ENCODE measurements around the gene DEAF1. TPM values are rescaled to one million over a fixed set of nuclear protein-coding genes. Genes with fewer than 3 reads are reported as not detected.

The DEAF1 gene
- total RNA-seq, 4 donors from 2014 or later = 31.1 to 57.0 (median 39.6) TPM

DNA sequence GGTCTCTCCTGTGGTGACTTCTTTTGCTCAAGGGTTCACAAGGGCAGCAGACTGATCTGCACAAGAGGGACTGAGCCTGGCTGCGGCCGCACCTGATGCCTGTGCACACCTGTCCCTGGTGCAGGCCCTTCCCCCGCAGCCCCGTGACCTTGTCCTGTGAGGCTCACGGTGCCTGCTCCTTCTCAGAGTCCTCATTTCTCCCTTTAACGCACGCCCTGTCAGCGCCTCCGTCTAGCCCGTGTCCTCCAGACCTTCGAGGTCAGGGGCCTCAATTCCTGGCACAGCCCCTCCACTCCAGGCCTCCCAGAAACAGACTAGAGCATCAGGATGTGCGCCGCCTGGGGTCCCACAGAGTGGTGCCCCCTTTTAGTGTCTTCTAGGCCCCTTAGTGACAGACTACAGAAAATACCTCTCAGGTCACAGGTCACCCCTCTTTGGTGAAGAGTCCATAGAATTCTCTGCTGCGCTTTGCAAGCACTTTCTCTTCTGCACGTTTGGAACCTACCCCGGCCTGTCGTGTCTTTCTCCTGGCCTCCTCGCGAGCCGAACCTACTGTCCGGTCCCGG is 59.0 kb downstream of the DEAF1 start:
- TF ChIP-seq, protein P1, sequence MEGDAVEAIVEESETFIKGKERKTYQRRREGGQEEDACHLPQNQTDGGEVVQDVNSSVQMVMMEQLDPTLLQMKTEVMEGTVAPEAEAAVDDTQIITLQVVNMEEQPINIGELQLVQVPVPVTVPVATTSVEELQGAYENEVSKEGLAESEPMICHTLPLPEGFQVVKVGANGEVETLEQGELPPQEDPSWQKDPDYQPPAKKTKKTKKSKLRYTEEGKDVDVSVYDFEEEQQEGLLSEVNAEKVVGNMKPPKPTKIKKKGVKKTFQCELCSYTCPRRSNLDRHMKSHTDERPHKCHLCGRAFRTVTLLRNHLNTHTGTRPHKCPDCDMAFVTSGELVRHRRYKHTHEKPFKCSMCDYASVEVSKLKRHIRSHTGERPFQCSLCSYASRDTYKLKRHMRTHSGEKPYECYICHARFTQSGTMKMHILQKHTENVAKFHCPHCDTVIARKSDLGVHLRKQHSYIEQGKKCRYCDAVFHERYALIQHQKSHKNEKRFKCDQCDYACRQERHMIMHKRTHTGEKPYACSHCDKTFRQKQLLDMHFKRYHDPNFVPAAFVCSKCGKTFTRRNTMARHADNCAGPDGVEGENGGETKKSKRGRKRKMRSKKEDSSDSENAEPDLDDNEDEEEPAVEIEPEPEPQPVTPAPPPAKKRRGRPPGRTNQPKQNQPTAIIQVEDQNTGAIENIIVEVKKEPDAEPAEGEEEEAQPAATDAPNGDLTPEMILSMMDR (IDR thresholded peaks at IDR 0.05) = no peak
- TF ChIP-seq POLR2A (IDR thresholded peaks at IDR 0.05) = no peak
- WGBS, 2 donors = 75 to 77% methylated on average over 22 of the region's 22 CpGs
- no peak overlapping the region for H3K4me3 ChIP-seq (ENCODE audit: low read depth, poor library complexity, severe bottlenecking)
- intact Hi-C loops (cut with DNase I; ENCODE audit: low total_unique reads) = no loop called here
- no peak for DNase-seq (ENCODE audit: low spot score in 2 of 2)

DNA sequence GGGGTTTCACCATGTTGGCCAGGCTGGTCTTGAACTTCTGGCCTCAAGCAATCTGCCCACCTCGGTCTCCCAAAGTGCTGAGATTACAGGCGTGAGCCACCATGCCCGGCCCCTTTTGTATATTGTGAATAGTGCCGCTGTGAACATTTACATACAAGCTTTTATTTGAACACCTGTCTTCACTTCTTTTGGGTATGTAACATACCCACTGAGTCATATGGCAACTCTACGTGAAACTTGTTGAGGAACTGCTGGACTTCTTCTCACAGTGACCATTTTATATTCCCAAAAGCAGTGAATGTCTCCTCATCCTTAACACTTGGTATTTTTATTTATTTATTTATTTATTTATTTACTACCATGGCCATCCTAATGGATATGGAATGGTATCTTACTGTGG is 64.2 kb downstream of the DEAF1 start:
- intact Hi-C loops (cut with DNase I; ENCODE audit: low total_unique reads) = no loop called here
- TF ChIP-seq POLR2A (IDR thresholded peaks at IDR 0.05) = no peak
- TF ChIP-seq, protein P1 (IDR thresholded peaks at IDR 0.05) = no peak
- H3K4me3 ChIP-seq (ENCODE audit: low read depth, poor library complexity, severe bottlenecking) = no peak overlapping the region
- WGBS, 2 donors = 94 to 95% methylated on average over 5 of the region's 5 CpGs
- no peak for DNase-seq (ENCODE audit: low spot score in 2 of 2)

DNA sequence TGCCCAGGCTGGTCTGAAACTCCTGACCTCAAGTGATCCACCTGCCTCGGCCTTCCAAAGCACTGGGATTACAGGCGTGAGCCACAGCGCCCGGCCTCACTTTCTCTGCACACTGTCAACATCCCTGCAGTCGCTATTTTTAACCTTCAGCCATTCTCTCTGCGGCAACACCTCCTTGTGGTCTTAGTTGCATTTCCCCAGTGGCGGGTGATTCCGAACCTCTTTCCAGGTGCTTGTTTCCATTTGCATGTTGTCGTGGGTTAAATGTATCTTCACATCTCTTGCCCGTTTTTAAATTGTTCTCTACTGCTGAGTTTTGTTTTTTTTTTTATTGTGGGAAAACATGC is 65.8 kb downstream of the DEAF1 start:
- DNase-seq (ENCODE audit: low spot score in 2 of 2) = no peak
- WGBS, 2 donors = 68 to 73% methylated on average over 10 of the region's 10 CpGs

DNA sequence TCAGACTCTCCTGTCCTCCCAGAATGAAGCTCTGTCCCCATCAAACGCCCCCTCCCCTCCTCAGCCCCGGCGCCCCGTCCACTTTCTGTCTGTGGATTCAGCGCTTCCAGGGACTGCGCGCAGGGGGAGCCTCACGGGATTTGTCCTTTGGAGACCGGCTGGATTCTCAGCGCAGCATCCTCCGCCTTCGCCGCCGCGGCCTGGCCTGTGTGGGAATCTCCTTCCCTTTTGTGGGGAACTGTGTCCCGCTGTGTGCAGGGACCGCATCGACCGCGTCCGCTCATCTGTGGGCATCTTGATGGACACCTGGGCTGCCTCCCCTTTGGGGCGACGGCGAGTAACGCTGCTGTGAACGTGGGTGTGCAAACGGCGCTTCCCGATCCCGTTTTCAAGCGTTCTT is 67.0 kb downstream of the DEAF1 start:
- no peak for TF ChIP-seq POLR2A (IDR thresholded peaks at IDR 0.05)
- TF ChIP-seq, protein P1 (IDR thresholded peaks at IDR 0.05) = no peak
- H3K4me3 ChIP-seq (ENCODE audit: low read depth, poor library complexity, severe bottlenecking) = no peak overlapping the region
- no peak for DNase-seq (ENCODE audit: low spot score in 2 of 2)
- WGBS, 2 donors = 91 to 92% methylated on average over 31 of the region's 31 CpGs
- intact Hi-C loops (cut with DNase I; ENCODE audit: low total_unique reads) = no loop called here

More for the DNA sequence above, 65.8 kb downstream of the DEAF1 start:
- no peak overlapping the region for H3K4me3 ChIP-seq (ENCODE audit: low read depth, poor library complexity, severe bottlenecking)
- TF ChIP-seq POLR2A (IDR thresholded peaks at IDR 0.05) = no peak
- TF ChIP-seq, protein P1 (IDR thresholded peaks at IDR 0.05) = no peak
- intact Hi-C loops (cut with DNase I; ENCODE audit: low total_unique reads) = no loop called here

DNA sequence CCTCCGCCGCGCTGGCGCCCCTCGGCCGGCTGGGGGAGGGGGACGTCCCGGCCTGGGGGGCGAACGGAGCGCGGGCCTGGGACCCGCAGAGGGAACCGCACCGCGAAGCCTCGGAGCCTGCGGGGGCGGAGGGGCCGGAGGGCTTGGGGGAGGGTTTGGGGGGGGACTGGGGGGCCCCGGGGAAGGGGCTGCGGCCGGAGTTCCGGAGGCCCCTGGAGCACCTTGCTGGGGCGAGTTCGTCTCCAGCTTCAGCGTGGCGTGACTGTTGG is 67.8 kb downstream of the DEAF1 start:
- intact Hi-C loops (cut with DNase I; ENCODE audit: low total_unique reads) = no loop called here
- H3K4me3 ChIP-seq (ENCODE audit: low read depth, poor library complexity, severe bottlenecking) = no peak overlapping the region
- TF ChIP-seq POLR2A (IDR thresholded peaks at IDR 0.05) = no peak
- TF ChIP-seq, protein P1 (IDR thresholded peaks at IDR 0.05) = no peak
- 26 to 27% methylated on average over 19 to 22 of the region's 28 CpGs for WGBS, 2 donors
- DNase-seq (ENCODE audit: low spot score in 2 of 2) = no peak

Measured in lower leg skin (tissue), 4 donors.